GM23338 (cell line): ENCODE results near the gene GSG1L. TPM values are rescaled to one million over a fixed set of nuclear protein-coding genes. Genes with fewer than 3 reads are reported as not detected.

Source experiments
- ATAC-seq: fragments of 200-7000 bp; cut with Tn5 transposase; 3 replicates; pipeline ENCODE4 v1.9.1; 2020
- DNase-seq: peaks from one replicate; pipeline ENCODE4 v3.0.0-alpha.2; 2015; ENCODE audit warnings: low spot score
- H2AFZ ChIP-seq: fragments of 200-600 bp; sonication (generic); 2 replicates; pipeline ENCODE4 v1.8.0; 2016; ENCODE audit warnings: antibody characterized with exemption, mild to moderate bottlenecking, moderate library complexity
- H3F3A ChIP-seq: fragments of 200-600 bp; sonication (generic); replicated peaks from 2 replicates; pipeline ENCODE4 v1.8.0; 2017; ENCODE audit warnings: antibody characterized with exemption, mixed run types, low read depth
- H3K27ac ChIP-seq: fragments of 200-600 bp; sonication (generic); 2 replicates; pipeline ENCODE4 v1.6.1; 2016; ENCODE audit warnings: low read depth
- H3K27me3 ChIP-seq: fragments of 200-600 bp; sonication (generic); 2 replicates; pipeline ENCODE4 v1.8.0; 2016; ENCODE audit warnings: mild to moderate bottlenecking, mixed run types, moderate library complexity; ENCODE audit not compliant: insufficient read depth
- H3K36me3 ChIP-seq: fragments of 200-600 bp; sonication (generic); 2 replicates; pipeline ENCODE4 v1.8.0; 2016; ENCODE audit warnings: mild to moderate bottlenecking; ENCODE audit not compliant: insufficient read depth
- H3K4me1 ChIP-seq: fragments of 200-600 bp; sonication (generic); 2 replicates; pipeline ENCODE4 v1.8.0; 2016; ENCODE audit warnings: mild to moderate bottlenecking, moderate library complexity; ENCODE audit not compliant: insufficient read depth
- H3K4me2 ChIP-seq: fragments of 200-600 bp; sonication (generic); 2 replicates; pipeline ENCODE4 v1.7.1; 2017; ENCODE audit warnings: mixed run types
- H3K4me3 ChIP-seq: fragments of 200-600 bp; sonication (generic); 2 replicates; pipeline ENCODE4 v1.6.1; 2016; ENCODE audit warnings: mixed run types
- H3K79me2 ChIP-seq: fragments of 200-600 bp; sonication (generic); replicated peaks from 2 replicates; pipeline ENCODE4 v1.8.0; 2017; ENCODE audit warnings: mild to moderate bottlenecking; ENCODE audit not compliant: insufficient read depth
- H3K9me2 ChIP-seq: fragments of 200-600 bp; sonication (generic); 2 replicates; pipeline ENCODE4 v1.8.0; 2017; ENCODE audit not compliant: insufficient read depth
- H4K20me1 ChIP-seq: fragments of 200-600 bp; sonication (generic); replicated peaks from 2 replicates; pipeline ENCODE4 v1.8.0; 2017; ENCODE audit warnings: mild to moderate bottlenecking; ENCODE audit not compliant: insufficient read depth
- H3K27ac Mint-ChIP-seq: 2 replicates; pipeline ENCODE4 v1.8.0; 2020; ENCODE audit warnings: inconsistent platforms, mild to moderate bottlenecking, moderate library complexity, mixed read lengths
- H3K27me3 Mint-ChIP-seq: 3 replicates; pipeline ENCODE4 v1.8.0; 2022; ENCODE audit warnings: low read depth, mild to moderate bottlenecking, moderate library complexity, mixed read lengths, inconsistent platforms; ENCODE audit not compliant: insufficient read depth, poor library complexity
- H3K36me3 Mint-ChIP-seq: 3 replicates; pipeline ENCODE4 v1.8.0; 2021; ENCODE audit warnings: low read depth, mild to moderate bottlenecking, inconsistent platforms, moderate library complexity, mixed read lengths
- H3K4me1 Mint-ChIP-seq: 3 replicates; pipeline ENCODE4 v1.8.0; 2020; ENCODE audit warnings: mild to moderate bottlenecking, inconsistent platforms, mixed read lengths
- H3K4me3 Mint-ChIP-seq: 3 replicates; pipeline ENCODE4 v1.8.0; 2021; ENCODE audit warnings: moderate library complexity, mild to moderate bottlenecking, inconsistent platforms, mixed read lengths
- H3K9me3 Mint-ChIP-seq: 3 replicates; pipeline ENCODE4 v1.8.0; 2020; ENCODE audit warnings: moderate library complexity, mild to moderate bottlenecking, inconsistent platforms, mixed read lengths
- CREB1 ChIP-seq: fragments of 250-450 bp; sonication (Bioruptor Pico); IDR thresholded peaks from 2 replicates; pipeline ENCODE4 v1.5.0; 2020; ENCODE audit warnings: low read depth, mild to moderate bottlenecking, moderate library complexity
- CTCF ChIP-seq, 2 experiments: fragments of 200-600 bp in 1 of 2; sonication (generic) in 1 of 2; conservative IDR thresholded peaks; 2 replicates each; pipeline versions ENCODE4 v1.5.1 to v1.6.1; 2016 to 2017; ENCODE audit warnings: antibody characterized with exemption in 2 of 2, low read depth in 2 of 2, mild to moderate bottlenecking in 2 of 2, moderate library complexity in 1 of 2
- ETS1 ChIP-seq: IDR thresholded peaks from 2 replicates; pipeline ENCODE4 v1.6.1; 2016; ENCODE audit warnings: antibody characterized with exemption
- EZH2phosphoT487 ChIP-seq: fragments of 200-600 bp; sonication (generic); IDR thresholded peaks from one replicate; pipeline ENCODE4 v1.8.1; 2018; ENCODE audit warnings: antibody characterized with exemption; ENCODE audit not compliant: unreplicated experiment
- NANOG ChIP-seq: IDR thresholded peaks from 2 replicates; pipeline ENCODE4 v1.6.1; 2016; ENCODE audit warnings: antibody characterized with exemption, borderline replicate concordance
- POLR2AphosphoS5 ChIP-seq: IDR thresholded peaks from 2 replicates; pipeline ENCODE4 v1.6.1; 2016; ENCODE audit warnings: antibody characterized with exemption, low read depth
- REST ChIP-seq: IDR thresholded peaks from one replicate; pipeline ENCODE4 v1.6.1; 2018; ENCODE audit warnings: antibody characterized with exemption; ENCODE audit not compliant: unreplicated experiment
- ZNF331 ChIP-seq: fragments of 250-450 bp; sonication (Bioruptor Pico); IDR thresholded peaks from 2 replicates; pipeline ENCODE4 v1.5.0; 2020; ENCODE audit warnings: low read depth, mild to moderate bottlenecking, moderate library complexity
- ZNF462 ChIP-seq: fragments of 250-450 bp; sonication (Bioruptor Pico); IDR thresholded peaks from 2 replicates; pipeline ENCODE4 v1.5.0; 2020; ENCODE audit warnings: mild to moderate bottlenecking, moderate library complexity
- polyA plus RNA-seq: library from polyadenylated mRNA; unstranded; fragments of >200 nt; fragmentation: Nextera tagmentation; extraction: Ambion mirVana; gene quantifications from 2 replicates; pipeline ENCODE4 v1.2.1, GENCODE V29; 2016
- total RNA-seq: library from RNA; depleted of rRNA; stranded (reverse); fragments of >200 nt; shearing (Covaris generic); gene quantifications from 2 replicates; pipeline ENCODE4 v1.2.3, GENCODE V29; 2014

Gene GSG1L
- total and polyA plus RNA-seq, 2 experiments from 2014 or later, result 0.36 to 0.63 TPM

GRCh38 chr16:27951489-27952120 is 111.9 kb downstream of the GSG1L start:
- no peak overlapping the region for H3K4me2 ChIP-seq
- H3K27me3 ChIP-seq, result no peaks in the 10 kb centered on the region
- no peak overlapping the region for H2AFZ ChIP-seq
- Mint-ChIP-seq H3K27ac (no peak overlapping the region), H3K9me3 (peaks cover 10% of the 10 kb centered on the region), H3K4me1 (no peaks in the 10 kb centered on the region), H3K27me3 (peaks cover 6% of the 10 kb centered on the region), H3K36me3 (no peaks in the 10 kb centered on the region), H3K4me3 (no peak overlapping the region)
- DNase-seq (no peak), ATAC-seq (no peak)
- no peaks in the 10 kb centered on the region for H3F3A ChIP-seq
- no peaks in the 10 kb centered on the region for H3K79me2 ChIP-seq
- H4K20me1 ChIP-seq, result no peaks in the 10 kb centered on the region
- H3K9me2 ChIP-seq, result no peaks in the 10 kb centered on the region
- no peaks in the 10 kb centered on the region for H3K4me1 ChIP-seq
- no peak for TF ChIP-seq EZH2phosphoT487
- TF ChIP-seq CTCF (conservative IDR thresholded peaks at IDR 0.05; ENCODE audit: low read depth in 2 of 2), result no peak
- TF ChIP-seq CREB1 (CRISPR knock-in tag), result no peak
- no peak for TF ChIP-seq POLR2AphosphoS5
- TF ChIP-seq REST, result no peak
- no peak for TF ChIP-seq ETS1
- TF ChIP-seq NANOG, result no peak
- TF ChIP-seq ZNF462 (CRISPR knock-in tag), result no peak
- TF ChIP-seq ZNF331 (CRISPR knock-in tag), result no peak
- no peak overlapping the region for H3K27ac ChIP-seq
- no peaks in the 10 kb centered on the region for H3K36me3 ChIP-seq
- no peak overlapping the region for H3K4me3 ChIP-seq
